Astrocyte (in vitro differentiated cells and primary cell): ENCODE measurements around the gene SCNN1G. TPM values are rescaled to one million over a fixed set of nuclear protein-coding genes. Genes with fewer than 3 reads are reported as not detected.

Source experiments
- DNase-seq: peaks from one replicate; pipeline ENCODE4 v3.0.0-alpha.2; 2010; ENCODE audit warnings: low read depth
- FAIRE-seq: peaks from 2 replicates; lab custom pipeline; 2011; peaks lifted over from hg19 to GRCh38; lab: Jason Lieb, UNC
- H2AFZ ChIP-seq: 2 replicates; pipeline ENCODE4 v1.6.0; 2012; ENCODE audit warnings: low read depth, low read length, inconsistent platforms
- H3K27ac ChIP-seq: 2 replicates; pipeline ENCODE4 v1.5.1; 2011; ENCODE audit warnings: low read depth, low read length, inconsistent platforms
- H3K27me3 ChIP-seq: 2 replicates; pipeline ENCODE4 v1.6.0; 2011; ENCODE audit warnings: low read length, inconsistent platforms; ENCODE audit not compliant: insufficient read depth
- H3K36me3 ChIP-seq: 2 replicates; pipeline ENCODE4 v1.5.1; 2011; ENCODE audit warnings: low read length, inconsistent platforms; ENCODE audit not compliant: insufficient read depth
- H3K4me1 ChIP-seq: 2 replicates; pipeline ENCODE4 v1.5.1; 2011; ENCODE audit warnings: low read length, inconsistent platforms; ENCODE audit not compliant: insufficient read depth
- H3K4me2 ChIP-seq: 2 replicates; pipeline ENCODE4 v1.6.0; 2012; ENCODE audit warnings: low read length, inconsistent platforms
- H3K4me3 ChIP-seq: 2 replicates; pipeline ENCODE4 v1.5.1; 2011; ENCODE audit warnings: low read depth, mild to moderate bottlenecking, low read length, inconsistent platforms; ENCODE audit not compliant: insufficient read depth
- H3K79me2 ChIP-seq: 2 replicates; pipeline ENCODE4 v1.6.0; 2012; ENCODE audit warnings: mild to moderate bottlenecking, low read length, inconsistent platforms; ENCODE audit not compliant: insufficient read depth
- H3K9ac ChIP-seq: 2 replicates; pipeline ENCODE4 v1.6.0; 2012; ENCODE audit warnings: mild to moderate bottlenecking, low read length, inconsistent platforms
- H3K9me3 ChIP-seq: 2 replicates; pipeline ENCODE4 v1.5.1; 2012; ENCODE audit warnings: low read depth, mild to moderate bottlenecking, low read length, inconsistent platforms; ENCODE audit not compliant: insufficient read depth
- H4K20me1 ChIP-seq: 2 replicates; pipeline ENCODE4 v1.6.0; 2012; ENCODE audit warnings: low read length, inconsistent platforms; ENCODE audit not compliant: insufficient read depth
- H3K27ac Mint-ChIP-seq: one replicate; pipeline ENCODE4 v1.8.0; 2021; ENCODE audit warnings: mild to moderate bottlenecking, mixed read lengths; ENCODE audit not compliant: unreplicated experiment
- H3K27me3 Mint-ChIP-seq: one replicate; pipeline ENCODE4 v1.8.0; 2021; ENCODE audit warnings: low read depth, mixed read lengths; ENCODE audit not compliant: unreplicated experiment
- H3K36me3 Mint-ChIP-seq: one replicate; pipeline ENCODE4 v1.8.0; 2021; ENCODE audit warnings: low read depth, mixed read lengths; ENCODE audit not compliant: unreplicated experiment
- H3K4me1 Mint-ChIP-seq: one replicate; pipeline ENCODE4 v1.8.0; 2021; ENCODE audit warnings: low read depth, mixed read lengths; ENCODE audit not compliant: unreplicated experiment
- H3K4me3 Mint-ChIP-seq: one replicate; pipeline ENCODE4 v1.8.0; 2021; ENCODE audit warnings: mild to moderate bottlenecking, moderate library complexity, mixed read lengths; ENCODE audit not compliant: unreplicated experiment
- H3K9me3 Mint-ChIP-seq: one replicate; pipeline ENCODE4 v1.8.0; 2021; ENCODE audit warnings: mild to moderate bottlenecking, mixed read lengths; ENCODE audit not compliant: unreplicated experiment
- CTCF ChIP-seq: IDR thresholded peaks from 2 replicates; pipeline ENCODE4 v1.5.1; 2011; ENCODE audit warnings: low read depth, mild to moderate bottlenecking, inconsistent platforms, low read length, moderate library complexity; ENCODE audit not compliant: insufficient read depth
- EZH2 ChIP-seq: IDR thresholded peaks from 2 replicates; pipeline ENCODE4 v1.6.1; 2012; ENCODE audit warnings: mild to moderate bottlenecking, low read length, inconsistent platforms; ENCODE audit not compliant: insufficient read depth
- total RNA-seq: library from RNA; stranded (reverse); gene quantifications from 2 replicates; pipeline ENCODE4 v1.2.1, GENCODE V29; 2021

The SCNN1G gene
- total RNA-seq, 1 donor from 2014 or later: not detected

- Mint-ChIP-seq H3K36me3 (no peaks in the 10 kb centered on the region), H3K27me3 (peaks cover 50% of the 10 kb centered on the region), H3K27ac (no peak overlapping the region), H3K9me3 (no peaks in the 10 kb centered on the region), H3K4me1 (no peaks in the 10 kb centered on the region), H3K4me3 (no peak overlapping the region)
- Histone ChIP-seq H3K36me3 (no peaks in the 10 kb centered on the region), H3K79me2 (no peaks in the 10 kb centered on the region), H3K27me3 (no peaks in the 10 kb centered on the region), H3K9me3 (no peaks in the 10 kb centered on the region), H2AFZ (no peak overlapping the region), H4K20me1 (no peaks in the 10 kb centered on the region), H3K4me1 (no peaks in the 10 kb centered on the region), H3K4me3 (no peak overlapping the region), H3K27ac (no peak overlapping the region), H3K9ac (no peak overlapping the region), H3K4me2 (no peak overlapping the region)
- TF ChIP-seq CTCF (no peak), EZH2 (no peak)
- FAIRE-seq: no peak
- DNase-seq: no peak
Measured at GRCh38 chr16:23175651-23176050, 6.9 kb upstream of the SCNN1G start.

GRCh38 chr16:23181506-23181905 lies 1.0 kb upstream of the SCNN1G start:
- no peaks in the 10 kb centered on the region for H3K9me3 ChIP-seq
- DNase-seq (no peak), FAIRE-seq (no peak)
- no peak overlapping the region for H3K4me2 ChIP-seq
- Mint-ChIP-seq H3K9me3 (peaks cover 2% of the 10 kb centered on the region), H3K27ac (no peak overlapping the region), H3K4me3 (no peak overlapping the region), H3K27me3 (peaks cover 71% of the 10 kb centered on the region), H3K36me3 (no peaks in the 10 kb centered on the region), H3K4me1 (no peaks in the 10 kb centered on the region)
- no peak overlapping the region for H3K4me3 ChIP-seq
- H3K27ac ChIP-seq: no peak overlapping the region
- H2AFZ ChIP-seq: no peak overlapping the region
- H3K36me3 ChIP-seq: no peaks in the 10 kb centered on the region
- H3K9ac ChIP-seq: no peak overlapping the region
- H3K4me1 ChIP-seq: peaks cover 5% of the 10 kb centered on the region
- H4K20me1 ChIP-seq: no peaks in the 10 kb centered on the region
- H3K79me2 ChIP-seq: no peaks in the 10 kb centered on the region
- no peak for TF ChIP-seq CTCF
- TF ChIP-seq EZH2: no peak
- peaks cover 24% of the 10 kb centered on the region for H3K27me3 ChIP-seq

GRCh38 chr16:23182206-23182678 lies 303 bp upstream of the SCNN1G start:
- Histone ChIP-seq H3K9me3 (no peaks in the 10 kb centered on the region), H3K9ac (no peak overlapping the region), H3K27me3 (peaks cover 24% of the 10 kb centered on the region), H3K36me3 (no peaks in the 10 kb centered on the region), H4K20me1 (no peaks in the 10 kb centered on the region), H3K4me2 (peak overlapping the region; percentile 67), H3K4me1 (peaks cover 5% of the 10 kb centered on the region), H3K79me2 (no peaks in the 10 kb centered on the region), H3K4me3 (no peak overlapping the region), H2AFZ (peak overlapping the region; percentile 10), H3K27ac (no peak overlapping the region)
- Mint-ChIP-seq H3K4me1 (no peaks in the 10 kb centered on the region), H3K27me3 (peaks cover 69% of the 10 kb centered on the region), H3K4me3 (peak overlapping the region; percentile 60), H3K9me3 (peaks cover 2% of the 10 kb centered on the region), H3K36me3 (no peaks in the 10 kb centered on the region), H3K27ac (no peak overlapping the region)
- FAIRE-seq: no peak
- DNase-seq: peak; percentile 11
- TF ChIP-seq CTCF: peak; percentile 41
- no peak for TF ChIP-seq EZH2
